K562 (cell line): ENCODE results near the gene NELFE. TPM values are rescaled to one million over a fixed set of nuclear protein-coding genes. Genes with fewer than 3 reads are reported as not detected.
A peak's percentile ranks its signal among the peaks of the same experiment; 100 is the strongest.

Experiments used
- AFF1 ChIP-seq, 2 experiments: fragments of 450-650 bp; IDR thresholded peaks; 2 replicates each; pipeline ENCODE4 v1.6.1; 2018; ENCODE audit warnings: mild to moderate bottlenecking in 2 of 2, low read depth in 1 of 2; ENCODE audit not compliant: partially characterized antibody in 2 of 2
- BHLHE40 ChIP-seq: IDR thresholded peaks from 2 replicates; pipeline ENCODE4 v1.6.1; 2011; ENCODE audit warnings: low read length, improper control_type of control experiment
- ELF4 ChIP-seq: fragments of 450-650 bp; formaldehyde crosslinking; IDR thresholded peaks from 2 replicates; pipeline ENCODE4 v1.4.0; 2022; ENCODE audit warnings: missing genetic modification characterization
- FIP1L1 ChIP-seq: fragments of 200-400 bp; formaldehyde crosslinking; IDR thresholded peaks from 2 replicates; pipeline ENCODE4 v1.6.1; 2018; ENCODE audit warnings: mild to moderate bottlenecking, low read depth, low read length; ENCODE audit not compliant: poor library complexity, severe bottlenecking
- MCM2 ChIP-seq: fragments of 450-650 bp; IDR thresholded peaks from 2 replicates; pipeline ENCODE4 v1.6.1; 2017; ENCODE audit warnings: low read depth, mild to moderate bottlenecking
- MCM7 ChIP-seq, 2 experiments: fragments of 450-650 bp; IDR thresholded peaks; 2 replicates each; pipeline ENCODE4 v1.6.1; 2016 to 2018
- ZBTB26 ChIP-seq: fragments of 450-650 bp; formaldehyde crosslinking; IDR thresholded peaks from 2 replicates; pipeline ENCODE4 v1.4.0; 2022; ENCODE audit warnings: missing genetic modification characterization
- ZBTB5 ChIP-seq: fragments of 450-650 bp; IDR thresholded peaks from 2 replicates; pipeline ENCODE4 v1.6.1; 2017; ENCODE audit warnings: antibody characterized with exemption
- ZNF197 ChIP-seq: fragments of 200-800 bp; sonication (Bioruptor generic); IDR thresholded peaks from 2 replicates; pipeline ENCODE4 v1.6.1; 2016; ENCODE audit warnings: low read depth, missing genetic modification characterization, missing compliant biosample characterization
- ZNF23 ChIP-seq: fragments of 250-450 bp; sonication (Bioruptor Pico); IDR thresholded peaks from 2 replicates; pipeline ENCODE4 v1.4.0; 2020; ENCODE audit warnings: mild to moderate bottlenecking
- ZNF347 ChIP-seq: fragments of 450-650 bp; formaldehyde crosslinking; IDR thresholded peaks from 2 replicates; pipeline ENCODE4 v1.4.0; 2020; ENCODE audit warnings: low read depth, mild to moderate bottlenecking, moderate library complexity
- ZNF354B ChIP-seq: fragments of 250-450 bp; sonication (Bioruptor Pico); IDR thresholded peaks from 2 replicates; pipeline ENCODE4 v1.4.0; 2020
- polyA plus RNA-seq, 8 experiments: library from polyadenylated mRNA; depleted of rRNA in 4 of 8; stranded (reverse) in 5 of 8; unstranded in 3 of 8; fragments of >200 nt; fragmentation: Nextera tagmentation in 2 of 8; fragmentation: Illumina TruSeq in 1 of 8; extraction: Ambion mirVana in 2 of 8; extraction: Trizol in 1 of 8; gene quantifications; 2 replicates each; pipeline versions ENCODE4 v1.2.1 to v1.2.3, GENCODE V29; 2011 to 2014; ENCODE audit warnings: inconsistent platforms in 1 of 8, missing spikeins in 1 of 8
- total RNA-seq, 7 experiments: library from RNA; depleted of rRNA in 6 of 7; stranded (reverse); fragments of >200 nt in 6 of 7; fragmentation: Illumina TruSeq in 2 of 7; extraction: Trizol in 2 of 7; gene quantifications; 2 replicates each; pipeline versions ENCODE4 v1.2.1 to v1.2.3, GENCODE V29; 2011 to 2021; ENCODE audit warnings: low replicate concordance in 1 of 7
- TF ChIP-seq, protein P1 (sequence below): sonication (generic); formaldehyde crosslinking; IDR thresholded peaks from 2 replicates; pipeline ENCODE4 v1.8.0; 2022; ENCODE audit warnings: mild to moderate bottlenecking, missing genetic modification reagents
- TF ChIP-seq, protein P2 (sequence below): fragments of 450-650 bp; IDR thresholded peaks from 2 replicates; pipeline ENCODE4 v1.7.0; 2016; ENCODE audit warnings: borderline replicate concordance

NELFE gene
- total and polyA plus RNA-seq, 9 of the 15 experiments (the other 6 are each of a cell fraction or from before 2014, with no cell fraction given), result 15.2 to 157 (median 91.5) TPM

GRCh38 chr6:31972709-31973350, 14.1 kb upstream of the NELFE start (continued):
- TF ChIP-seq, protein P1, sequence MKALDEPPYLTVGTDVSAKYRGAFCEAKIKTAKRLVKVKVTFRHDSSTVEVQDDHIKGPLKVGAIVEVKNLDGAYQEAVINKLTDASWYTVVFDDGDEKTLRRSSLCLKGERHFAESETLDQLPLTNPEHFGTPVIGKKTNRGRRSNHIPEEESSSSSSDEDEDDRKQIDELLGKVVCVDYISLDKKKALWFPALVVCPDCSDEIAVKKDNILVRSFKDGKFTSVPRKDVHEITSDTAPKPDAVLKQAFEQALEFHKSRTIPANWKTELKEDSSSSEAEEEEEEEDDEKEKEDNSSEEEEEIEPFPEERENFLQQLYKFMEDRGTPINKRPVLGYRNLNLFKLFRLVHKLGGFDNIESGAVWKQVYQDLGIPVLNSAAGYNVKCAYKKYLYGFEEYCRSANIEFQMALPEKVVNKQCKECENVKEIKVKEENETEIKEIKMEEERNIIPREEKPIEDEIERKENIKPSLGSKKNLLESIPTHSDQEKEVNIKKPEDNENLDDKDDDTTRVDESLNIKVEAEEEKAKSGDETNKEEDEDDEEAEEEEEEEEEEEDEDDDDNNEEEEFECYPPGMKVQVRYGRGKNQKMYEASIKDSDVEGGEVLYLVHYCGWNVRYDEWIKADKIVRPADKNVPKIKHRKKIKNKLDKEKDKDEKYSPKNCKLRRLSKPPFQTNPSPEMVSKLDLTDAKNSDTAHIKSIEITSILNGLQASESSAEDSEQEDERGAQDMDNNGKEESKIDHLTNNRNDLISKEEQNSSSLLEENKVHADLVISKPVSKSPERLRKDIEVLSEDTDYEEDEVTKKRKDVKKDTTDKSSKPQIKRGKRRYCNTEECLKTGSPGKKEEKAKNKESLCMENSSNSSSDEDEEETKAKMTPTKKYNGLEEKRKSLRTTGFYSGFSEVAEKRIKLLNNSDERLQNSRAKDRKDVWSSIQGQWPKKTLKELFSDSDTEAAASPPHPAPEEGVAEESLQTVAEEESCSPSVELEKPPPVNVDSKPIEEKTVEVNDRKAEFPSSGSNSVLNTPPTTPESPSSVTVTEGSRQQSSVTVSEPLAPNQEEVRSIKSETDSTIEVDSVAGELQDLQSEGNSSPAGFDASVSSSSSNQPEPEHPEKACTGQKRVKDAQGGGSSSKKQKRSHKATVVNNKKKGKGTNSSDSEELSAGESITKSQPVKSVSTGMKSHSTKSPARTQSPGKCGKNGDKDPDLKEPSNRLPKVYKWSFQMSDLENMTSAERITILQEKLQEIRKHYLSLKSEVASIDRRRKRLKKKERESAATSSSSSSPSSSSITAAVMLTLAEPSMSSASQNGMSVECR (CRISPR knock-in tag), result no peak
- TF ChIP-seq AFF1 (IDR thresholded peaks at IDR 0.05; ENCODE audit: low read depth in 1 of 2, partially characterized antibody in 2 of 2), result peak in 1 of 2 experiments; percentile 50
- TF ChIP-seq ZNF23 (CRISPR knock-in tag), result no peak
- TF ChIP-seq MCM2, result no peak
- TF ChIP-seq, protein P2, sequence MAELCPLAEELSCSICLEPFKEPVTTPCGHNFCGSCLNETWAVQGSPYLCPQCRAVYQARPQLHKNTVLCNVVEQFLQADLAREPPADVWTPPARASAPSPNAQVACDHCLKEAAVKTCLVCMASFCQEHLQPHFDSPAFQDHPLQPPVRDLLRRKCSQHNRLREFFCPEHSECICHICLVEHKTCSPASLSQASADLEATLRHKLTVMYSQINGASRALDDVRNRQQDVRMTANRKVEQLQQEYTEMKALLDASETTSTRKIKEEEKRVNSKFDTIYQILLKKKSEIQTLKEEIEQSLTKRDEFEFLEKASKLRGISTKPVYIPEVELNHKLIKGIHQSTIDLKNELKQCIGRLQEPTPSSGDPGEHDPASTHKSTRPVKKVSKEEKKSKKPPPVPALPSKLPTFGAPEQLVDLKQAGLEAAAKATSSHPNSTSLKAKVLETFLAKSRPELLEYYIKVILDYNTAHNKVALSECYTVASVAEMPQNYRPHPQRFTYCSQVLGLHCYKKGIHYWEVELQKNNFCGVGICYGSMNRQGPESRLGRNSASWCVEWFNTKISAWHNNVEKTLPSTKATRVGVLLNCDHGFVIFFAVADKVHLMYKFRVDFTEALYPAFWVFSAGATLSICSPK, result 0 out of 2 replicates have a peak, but pooled peaks have one; percentile 28
- TF ChIP-seq BHLHE40, result no peak
- TF ChIP-seq ELF4, result peak; percentile 93
- no peak for TF ChIP-seq ZNF197 (CRISPR knock-in tag)
- TF ChIP-seq MCM7 (IDR thresholded peaks at IDR 0.05), result no peak
- TF ChIP-seq FIP1L1, result no peak
- TF ChIP-seq ZBTB26, result peak; percentile 4; the same call in 1 of the 2 replicates
- no peak for TF ChIP-seq ZNF354B
- TF ChIP-seq ZNF347 (CRISPR knock-in tag), result no peak
- TF ChIP-seq ZBTB5, result no peak
